Measurements from ENCODE around the gene NR1D1.
"Not testable (repeated sequence)": the region's sequence is repeated elsewhere in the genome, so short reads cannot be mapped to it uniquely, and the experiment has no call there.

Gene NR1D1

GRCh38 chr17:40100419-40100668 lies at the start of gene NR1D1:
Gene NR1D1 (minus strand): TSS chr17:40100589. CDS start chr17:40100094, 495 bp downstream.
- Mint-ChIP-seq H3K36me3 (peaks cover 13% of the 10 kb centered on the region), H3K9me3 (no peaks in the 10 kb centered on the region), H3K27me3 (no peaks in the 10 kb centered on the region), H3K4me3 (peak within 1 kb of the TSS; percentile 95), H3K27ac (peak within 1 kb of the TSS; percentile 96), H3K4me1 (peaks cover 59% of the 10 kb centered on the region)
- ATAC-seq (ENCODE audit: low read depth) (no peak), DNase-seq (ENCODE audit: low spot score in 2 of 2) (no peak)

GRCh38 chr17:40148527-40148926 lies 48.1 kb upstream of the NR1D1 start:
- Mint-ChIP-seq H3K27ac (no peak overlapping the region), H3K4me3 (no peak overlapping the region), H3K27me3 (no peaks in the 10 kb centered on the region), H3K9me3 (no peaks in the 10 kb centered on the region), H3K36me3 (peaks cover 32% of the 10 kb centered on the region), H3K4me1 (peaks cover 31% of the 10 kb centered on the region)
- no peak for DNase-seq (ENCODE audit: low spot score in 2 of 2)
- no peak for ATAC-seq (ENCODE audit: low read depth)

- no peak overlapping the region for H3K27ac Mint-ChIP-seq
- peaks cover 29% of the 10 kb centered on the region for H3K36me3 Mint-ChIP-seq
- no peak overlapping the region for H3K4me3 Mint-ChIP-seq
Observed at GRCh38 chr17:40145476-40145875, 45.1 kb upstream of the NR1D1 start.

GRCh38 chr17:40143166-40143565 lies 42.8 kb upstream of the NR1D1 start:
- H3K27me3 Mint-ChIP-seq; H3K9me3 Mint-ChIP-seq; ATAC-seq (ENCODE audit: low read depth); H3K4me3 Mint-ChIP-seq; H3K27ac Mint-ChIP-seq; DNase-seq (ENCODE audit: low spot score in 2 of 2): not testable (repeated sequence)
- Mint-ChIP-seq H3K36me3 (peaks cover 16% of the 10 kb centered on the region), H3K4me1 (peaks cover 32% of the 10 kb centered on the region)

More at GRCh38 chr17:40145476-40145875, 45.1 kb upstream of the NR1D1 start:
- DNase-seq (ENCODE audit: low spot score in 2 of 2) (no peak), ATAC-seq (ENCODE audit: low read depth) (no peak)
- H3K4me1 Mint-ChIP-seq, result peaks cover 36% of the 10 kb centered on the region
- H3K9me3 Mint-ChIP-seq, result no peaks in the 10 kb centered on the region
- no peaks in the 10 kb centered on the region for H3K27me3 Mint-ChIP-seq

DNA sequence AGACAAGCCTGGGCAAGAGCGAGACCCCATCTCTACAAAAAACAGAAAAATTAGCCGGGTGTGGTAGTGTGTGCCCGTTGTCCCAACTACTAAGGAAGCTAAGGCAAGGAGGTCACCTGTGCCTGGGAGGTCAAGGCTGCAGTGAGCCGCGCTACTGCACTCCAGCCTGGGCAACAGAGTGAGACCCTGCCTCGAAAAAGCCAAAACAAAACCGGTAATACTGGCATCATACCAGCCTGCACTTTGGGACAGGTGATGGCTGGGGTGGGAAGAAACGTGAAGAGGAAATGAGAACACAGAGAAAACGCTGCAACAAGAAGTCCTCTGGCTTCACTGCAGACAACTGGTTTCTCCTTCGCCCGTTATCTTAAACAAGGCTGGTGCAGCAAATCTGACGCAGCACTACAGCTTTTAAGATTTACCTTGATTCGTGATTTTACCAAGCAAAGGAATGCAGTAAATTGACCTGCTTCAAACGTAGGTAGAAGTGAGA lies 39.2 kb upstream of the NR1D1 start:
- H3K4me3 Mint-ChIP-seq, result peak overlapping the region; percentile 84
- no peaks in the 10 kb centered on the region for H3K27me3 Mint-ChIP-seq
- ATAC-seq (ENCODE audit: low read depth) (peak; percentile 21), DNase-seq (ENCODE audit: low spot score in 2 of 2) (peak in 1 of 2 donors; percentile 22)
- H3K4me1 Mint-ChIP-seq, result peaks cover 17% of the 10 kb centered on the region
- no peaks in the 10 kb centered on the region for H3K9me3 Mint-ChIP-seq
- H3K36me3 Mint-ChIP-seq, result peaks cover 15% of the 10 kb centered on the region
- H3K27ac Mint-ChIP-seq, result peak overlapping the region; percentile 98

DNA sequence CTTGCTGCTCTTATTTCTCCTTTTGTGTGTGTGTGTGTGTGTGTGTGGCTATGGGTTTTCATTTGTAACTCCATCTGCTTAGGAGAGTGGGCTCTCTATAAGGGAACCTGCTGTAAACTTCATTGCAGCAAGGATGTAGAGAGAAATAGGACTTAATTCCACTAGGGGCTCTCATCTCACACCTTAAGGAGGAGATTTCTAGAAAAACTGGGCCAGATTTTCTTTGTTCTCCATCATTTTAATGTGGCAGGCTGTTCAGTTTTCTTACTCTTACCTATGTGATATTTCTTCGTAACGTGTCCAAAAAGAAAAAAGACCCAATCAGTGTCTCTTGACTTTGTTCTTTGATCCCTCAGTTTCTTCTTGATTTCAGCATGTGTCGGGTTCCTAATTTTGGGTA lies 35.4 kb upstream of the NR1D1 start:
- Mint-ChIP-seq H3K9me3 (no peaks in the 10 kb centered on the region), H3K4me1 (peaks cover 5% of the 10 kb centered on the region), H3K4me3 (no peak overlapping the region), H3K27me3 (no peaks in the 10 kb centered on the region), H3K27ac (peak overlapping the region; percentile 24), H3K36me3 (peaks cover 25% of the 10 kb centered on the region)
- no peak for DNase-seq (ENCODE audit: low spot score in 2 of 2)
- no peak for ATAC-seq (ENCODE audit: low read depth)

GRCh38 chr17:40134184-40134583 lies 33.8 kb upstream of the NR1D1 start:
- Mint-ChIP-seq H3K9me3 (no peaks in the 10 kb centered on the region), H3K27ac (peak overlapping the region; percentile 24), H3K36me3 (peaks cover 33% of the 10 kb centered on the region)

DNA sequence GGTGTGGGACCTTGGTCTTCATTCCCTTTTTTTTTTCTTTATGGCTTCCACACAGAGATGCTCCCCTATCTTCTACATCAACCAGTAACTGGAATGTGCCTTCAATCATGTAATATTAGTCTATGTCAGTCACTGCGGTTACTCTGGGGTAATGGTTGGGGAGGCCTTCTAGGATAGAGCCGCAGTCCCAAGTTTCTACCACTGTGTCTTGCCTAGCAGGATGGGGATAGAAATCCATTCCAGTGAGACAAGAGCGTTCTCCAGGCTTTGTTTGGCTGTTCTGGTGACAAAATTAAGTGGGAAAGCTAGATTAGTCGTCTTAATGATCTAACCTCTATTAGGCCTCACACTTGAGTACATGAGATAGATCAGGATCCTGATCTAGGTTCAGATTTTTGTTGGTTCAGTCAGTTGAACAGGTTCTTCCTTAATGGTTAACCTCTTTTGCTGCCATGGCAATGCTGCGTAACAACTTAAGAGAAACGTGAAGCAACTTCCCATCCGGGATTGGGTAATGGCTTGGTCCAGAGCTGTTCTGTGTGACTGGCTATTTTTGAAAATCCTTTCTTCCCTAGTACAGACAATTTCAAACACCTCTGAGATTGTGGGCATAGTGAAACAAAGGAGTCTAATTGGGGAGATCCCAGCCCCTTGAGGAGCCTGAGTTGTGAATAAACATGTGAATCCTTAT lies 30.1 kb upstream of the NR1D1 start:
- Mint-ChIP-seq H3K36me3 (peaks cover 42% of the 10 kb centered on the region), H3K4me1 (peaks cover 3% of the 10 kb centered on the region), H3K4me3 (no peak overlapping the region), H3K9me3 (no peaks in the 10 kb centered on the region), H3K27ac (no peak overlapping the region), H3K27me3 (no peaks in the 10 kb centered on the region)
- no peak for ATAC-seq (ENCODE audit: low read depth)
- DNase-seq (ENCODE audit: low spot score in 2 of 2), result no peak

More at GRCh38 chr17:40134184-40134583, 33.8 kb upstream of the NR1D1 start:
- Mint-ChIP-seq H3K4me3 (no peak overlapping the region), H3K4me1 (no peaks in the 10 kb centered on the region), H3K27me3 (no peaks in the 10 kb centered on the region)
- ATAC-seq (ENCODE audit: low read depth) (no peak), DNase-seq (ENCODE audit: low spot score in 2 of 2) (no peak)

DNA sequence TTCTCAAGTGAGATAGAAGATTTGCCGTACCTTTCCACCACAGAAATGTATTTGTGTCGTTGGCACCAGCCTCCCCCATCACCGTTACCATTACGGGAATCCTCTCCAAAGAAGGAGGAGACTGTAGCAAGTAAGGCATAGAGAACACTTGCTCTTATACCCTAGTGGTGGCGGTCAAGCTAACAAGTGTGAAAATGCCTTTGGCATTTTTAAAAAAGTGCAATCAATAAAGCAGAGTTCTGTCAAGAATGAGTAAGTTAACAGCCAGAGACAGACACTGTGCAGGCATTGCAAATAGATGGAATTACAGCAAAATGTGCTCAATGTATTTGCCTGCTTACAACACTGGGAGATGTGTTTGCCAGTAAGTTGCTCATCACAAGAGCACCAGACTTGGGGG lies 29.1 kb upstream of the NR1D1 start:
- Mint-ChIP-seq H3K4me3 (no peak overlapping the region), H3K9me3 (no peaks in the 10 kb centered on the region), H3K4me1 (peaks cover 5% of the 10 kb centered on the region), H3K36me3 (peaks cover 37% of the 10 kb centered on the region), H3K27ac (no peak overlapping the region), H3K27me3 (no peaks in the 10 kb centered on the region)
- ATAC-seq (ENCODE audit: low read depth), result no peak
- no peak for DNase-seq (ENCODE audit: low spot score in 2 of 2)

DNA sequence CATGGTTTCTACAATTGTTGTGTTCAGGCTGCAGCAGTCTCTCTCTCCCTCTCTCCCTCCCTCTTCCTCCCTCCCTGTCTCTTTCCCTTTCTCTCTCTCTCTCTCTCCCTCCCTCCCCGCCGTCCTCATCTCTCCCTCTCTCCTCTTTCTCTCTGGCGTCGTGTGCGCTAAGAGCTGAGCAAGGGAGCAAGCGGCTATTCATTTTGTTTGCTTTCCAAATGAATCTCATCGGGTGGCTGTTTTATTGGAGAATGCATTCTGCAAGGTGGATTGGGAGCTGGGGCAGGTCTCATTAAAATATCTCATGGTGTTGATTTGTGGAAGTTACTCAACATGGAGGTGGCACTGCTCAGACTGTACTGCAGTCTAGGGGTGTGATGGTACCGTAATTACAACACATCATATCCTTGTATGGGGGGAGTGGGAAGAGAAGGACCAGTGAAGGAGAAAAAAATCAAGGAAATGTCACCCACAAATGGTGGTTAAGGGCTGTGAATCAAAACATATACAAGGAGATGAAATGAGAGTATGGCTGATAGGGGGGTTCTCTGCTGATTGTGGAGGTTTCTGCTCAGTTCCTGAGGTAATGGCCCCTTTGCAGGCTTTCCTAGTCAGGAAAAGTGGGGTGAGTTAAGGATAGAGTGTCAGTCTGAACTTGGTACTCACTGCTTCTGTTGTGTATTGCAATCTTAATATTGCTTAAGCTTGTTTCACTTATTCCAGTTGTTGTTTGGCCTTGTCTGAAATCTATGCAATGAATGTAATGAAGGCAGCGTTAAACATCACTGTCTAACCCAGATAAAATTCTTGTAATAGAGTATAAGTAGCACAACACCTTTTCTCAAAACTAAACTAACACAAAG lies 24.1 kb upstream of the NR1D1 start:
- peak overlapping the region; percentile 95 for H3K4me3 Mint-ChIP-seq
- peaks cover 21% of the 10 kb centered on the region for H3K4me1 Mint-ChIP-seq
- ATAC-seq (ENCODE audit: low read depth) (no peak), DNase-seq (ENCODE audit: low spot score in 2 of 2) (no peak)
- peak overlapping the region; percentile 54 for H3K27ac Mint-ChIP-seq
- H3K36me3 Mint-ChIP-seq, result peaks cover 14% of the 10 kb centered on the region
- no peaks in the 10 kb centered on the region for H3K9me3 Mint-ChIP-seq
- no peaks in the 10 kb centered on the region for H3K27me3 Mint-ChIP-seq

DNA sequence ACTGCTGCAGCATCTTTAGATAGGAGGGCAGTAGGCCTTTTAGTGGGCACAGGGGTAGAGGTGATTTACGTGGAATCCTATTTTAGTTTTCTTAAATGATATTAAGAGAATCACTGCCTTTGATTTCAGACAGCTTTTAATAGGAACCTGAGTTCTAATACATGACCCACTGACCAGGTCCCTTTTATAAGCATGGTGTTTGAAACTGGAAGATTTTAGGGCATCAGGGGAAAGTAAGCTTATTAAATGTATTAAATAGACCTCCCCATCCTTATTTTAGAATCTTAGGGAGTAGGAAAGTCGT lies 23.4 kb upstream of the NR1D1 start:
- Mint-ChIP-seq H3K4me1 (peaks cover 21% of the 10 kb centered on the region), H3K36me3 (peaks cover 11% of the 10 kb centered on the region), H3K4me3 (peak overlapping the region; percentile 95), H3K27me3 (no peaks in the 10 kb centered on the region), H3K9me3 (no peaks in the 10 kb centered on the region), H3K27ac (peak overlapping the region; percentile 86)
- DNase-seq (ENCODE audit: low spot score in 2 of 2), result no peak
- ATAC-seq (ENCODE audit: low read depth), result no peak

DNA sequence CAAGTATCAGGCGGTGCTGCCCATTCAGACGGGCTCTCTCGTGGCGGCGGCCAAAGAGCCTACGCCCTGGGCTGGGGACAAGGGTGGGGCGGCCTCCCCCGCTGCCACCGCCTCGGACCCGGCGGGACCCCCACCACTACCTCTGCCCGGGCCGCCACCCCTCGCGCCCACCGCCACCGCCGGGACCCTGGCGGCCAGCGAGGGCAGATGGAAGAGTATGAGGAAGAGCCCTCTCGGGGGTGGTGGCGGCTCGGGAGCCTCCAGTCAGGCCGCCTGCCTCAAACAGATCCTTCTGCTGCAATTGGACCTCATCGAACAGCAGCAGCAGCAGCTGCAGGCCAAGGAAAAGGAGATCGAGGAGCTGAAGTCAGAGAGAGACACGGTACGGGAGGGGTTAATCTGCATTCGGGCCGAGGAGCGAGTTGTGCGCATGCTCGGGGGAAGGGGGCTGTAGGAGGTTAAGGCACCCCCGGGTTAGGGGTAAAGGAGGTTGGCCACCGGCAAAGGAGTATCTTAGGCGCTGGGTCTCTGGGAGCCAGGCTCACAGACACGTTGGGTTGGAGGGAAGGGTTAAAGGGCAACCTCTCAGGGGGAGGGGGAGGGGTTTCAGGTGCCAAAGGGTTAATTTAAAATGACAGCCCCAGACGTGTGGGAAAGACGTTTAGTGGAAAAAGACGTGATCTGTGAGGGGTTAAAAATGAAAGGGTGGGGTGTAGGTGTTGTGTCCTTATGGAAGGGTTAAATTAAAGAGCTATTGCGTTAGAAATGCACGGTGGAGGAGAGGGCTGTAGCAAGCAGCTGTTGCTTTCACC lies 22.8 kb upstream of the NR1D1 start:
- Mint-ChIP-seq H3K27me3 (no peaks in the 10 kb centered on the region), H3K27ac (peak overlapping the region; percentile 86), H3K4me1 (peaks cover 24% of the 10 kb centered on the region), H3K36me3 (peaks cover 11% of the 10 kb centered on the region), H3K4me3 (peak overlapping the region; percentile 95), H3K9me3 (no peaks in the 10 kb centered on the region)
- DNase-seq (ENCODE audit: low spot score in 2 of 2) (peak in 1 of 2 donors; percentile 48), ATAC-seq (ENCODE audit: low read depth) (peak; percentile 23)

GRCh38 chr17:40122136-40122998 lies 22.0 kb upstream of the NR1D1 start:
- Mint-ChIP-seq H3K4me3 (peak overlapping the region; percentile 95), H3K9me3 (no peaks in the 10 kb centered on the region), H3K4me1 (peaks cover 21% of the 10 kb centered on the region), H3K36me3 (peaks cover 9% of the 10 kb centered on the region), H3K27me3 (no peaks in the 10 kb centered on the region), H3K27ac (peak overlapping the region; percentile 9)
- ATAC-seq (ENCODE audit: low read depth) (peak; percentile 50), DNase-seq (ENCODE audit: low spot score in 2 of 2) (peak; percentile 36 to 51)
